ENCODE results near the gene THSD7B.

GRCh38 chr2:137183206-137183898, 418.0 kb downstream of the THSD7B start:
- no peak for TF ChIP-seq HDAC2 (IDR thresholded peaks at IDR 0.05)
- TF ChIP-seq POLR2A (IDR thresholded peaks at IDR 0.05; ENCODE audit: low read length) = no peak
- no peak for TF ChIP-seq NPAS2 (CRISPR knock-in tag; IDR thresholded peaks at IDR 0.05; ENCODE audit: borderline replicate concordance)
- no peak for TF ChIP-seq EP300 (IDR thresholded peaks at IDR 0.05)
- TF ChIP-seq CTCF (IDR thresholded peaks at IDR 0.05) = no peak
- TF ChIP-seq POLR2AphosphoS2 (conservative IDR thresholded peaks at IDR 0.05; ENCODE audit: low read length) = no peak
- TF ChIP-seq USF2 (IDR thresholded peaks at IDR 0.05) = no peak
- TF ChIP-seq CBX8 (IDR thresholded peaks at IDR 0.05) = no peak
